ENCODE data around the gene MTHFD2L.

The MTHFD2L gene

DNA sequence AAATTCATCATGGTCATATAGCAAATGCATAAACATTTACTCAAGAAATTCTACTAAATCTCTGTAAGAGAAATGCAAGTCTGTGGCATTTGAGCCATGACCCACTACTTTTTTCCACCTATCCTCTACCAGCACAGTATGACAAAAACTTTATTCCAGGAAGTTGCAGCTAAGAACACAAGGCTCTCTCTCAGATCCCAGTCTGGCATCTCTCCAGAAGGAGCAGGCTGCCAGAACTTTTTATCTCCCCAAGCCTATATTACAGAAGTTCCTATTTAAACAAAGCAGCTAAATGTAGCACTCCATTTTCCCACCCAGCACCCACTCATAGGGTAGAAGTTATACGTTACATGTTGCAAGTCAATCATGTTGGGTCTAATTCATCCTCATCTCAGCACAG lies 101.0 kb downstream of the MTHFD2L start:
- DNase-seq: no peak

DNA sequence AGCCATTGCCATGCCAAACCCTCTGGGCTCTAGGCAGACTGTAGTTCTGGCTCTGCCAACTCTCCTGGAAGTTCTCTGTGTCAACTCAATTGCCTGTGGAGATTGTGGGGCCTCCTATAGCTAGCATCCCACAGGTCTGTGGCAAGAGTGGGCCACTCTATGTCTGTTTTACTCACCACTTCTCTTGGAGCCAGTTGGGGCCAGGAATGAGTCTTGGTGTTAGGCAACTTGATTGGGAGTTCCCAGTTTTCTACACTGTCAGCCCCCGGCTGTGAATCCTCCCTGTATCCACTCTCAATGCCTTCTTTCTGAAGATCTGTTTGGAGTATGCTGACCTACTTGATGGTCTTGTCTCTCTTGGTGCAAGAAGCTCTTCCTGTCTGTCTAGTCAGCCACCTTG lies 102.1 kb downstream of the MTHFD2L start:
- DNase-seq: no peak

DNA sequence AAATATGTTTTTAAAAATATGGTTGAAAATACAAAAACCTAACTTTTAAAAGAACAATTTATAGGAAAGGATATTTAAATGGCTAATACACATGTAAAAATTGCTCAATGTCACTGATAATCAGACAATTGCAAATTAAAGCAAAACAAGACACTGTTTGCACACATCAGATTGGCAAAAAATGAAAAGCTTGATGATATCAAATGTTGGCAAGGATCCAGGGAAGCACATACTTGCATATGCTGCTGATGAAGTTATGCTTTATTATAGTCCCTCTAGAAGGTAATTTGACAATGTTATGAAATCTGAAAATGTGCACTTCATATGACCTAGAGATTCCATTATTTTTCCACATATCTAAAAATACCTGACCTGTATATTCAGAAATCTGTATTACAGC lies 104.6 kb downstream of the MTHFD2L start:
- no peak for DNase-seq

DNA sequence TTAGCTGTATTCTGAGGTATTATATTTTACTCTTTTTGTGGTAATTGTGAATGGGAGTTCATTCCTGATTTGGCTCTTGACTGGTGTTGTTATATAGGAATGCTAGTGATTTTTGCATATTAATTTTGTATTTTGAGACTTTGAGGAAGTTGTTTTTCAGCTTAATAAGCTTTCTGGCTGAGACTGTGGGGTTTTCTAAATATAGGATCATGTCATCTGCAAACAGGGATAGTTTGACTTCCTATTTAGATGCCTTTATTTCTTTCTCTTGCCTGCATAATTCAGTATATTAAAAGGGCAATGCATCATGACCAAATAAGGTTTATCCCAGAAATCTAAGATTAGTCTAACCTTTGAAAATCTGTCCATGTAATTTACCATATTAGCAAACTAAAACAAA lies 105.6 kb downstream of the MTHFD2L start:
- no peak for DNase-seq

DNA sequence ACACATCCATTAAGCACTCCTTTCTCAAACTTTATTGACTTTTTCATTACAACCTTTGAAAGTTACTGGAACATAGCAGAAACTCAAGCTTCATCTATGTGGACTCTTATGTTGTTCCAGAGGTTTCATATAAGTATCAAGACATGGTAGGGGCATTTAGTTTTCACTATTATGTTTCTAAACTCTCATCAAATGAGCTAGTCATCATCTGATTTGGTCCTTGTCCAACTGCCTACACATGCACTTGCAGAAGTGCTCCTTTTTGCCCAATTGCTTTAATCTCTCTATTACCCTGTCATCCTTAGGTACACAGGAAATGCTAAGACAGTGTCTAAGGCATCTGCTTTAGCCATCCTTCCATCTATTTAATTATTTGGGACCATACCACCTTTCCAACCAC lies 108.2 kb downstream of the MTHFD2L start:
- no peak for DNase-seq

DNA sequence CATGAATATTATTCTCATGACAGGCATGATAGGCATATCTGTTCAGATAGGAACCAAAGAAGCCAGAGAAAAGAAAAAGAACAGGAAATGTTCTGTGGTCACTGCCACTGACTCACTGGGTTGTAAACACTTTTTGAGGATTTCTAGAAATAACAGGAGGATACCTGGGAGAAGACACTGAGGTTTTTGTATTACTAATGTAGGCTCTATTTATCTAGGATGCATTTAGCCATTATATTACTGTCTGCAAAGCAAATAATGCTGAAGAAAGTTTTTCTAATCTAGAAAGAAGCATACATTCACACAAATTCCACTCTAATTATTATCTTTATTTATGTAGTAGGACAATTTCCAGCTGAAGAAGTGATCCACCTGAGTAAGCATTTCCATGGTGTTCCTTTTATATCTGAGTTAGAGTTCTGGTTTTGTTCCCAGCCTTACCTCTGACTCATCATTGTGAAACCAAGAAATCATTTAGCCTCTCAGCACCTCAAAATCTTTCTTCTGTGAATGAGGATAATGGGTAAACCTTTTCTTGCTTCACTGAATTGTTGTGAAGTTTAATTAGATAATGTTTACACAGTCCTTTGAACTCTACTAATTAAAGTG lies 110.2 kb downstream of the MTHFD2L start:
- no peak for DNase-seq

DNA sequence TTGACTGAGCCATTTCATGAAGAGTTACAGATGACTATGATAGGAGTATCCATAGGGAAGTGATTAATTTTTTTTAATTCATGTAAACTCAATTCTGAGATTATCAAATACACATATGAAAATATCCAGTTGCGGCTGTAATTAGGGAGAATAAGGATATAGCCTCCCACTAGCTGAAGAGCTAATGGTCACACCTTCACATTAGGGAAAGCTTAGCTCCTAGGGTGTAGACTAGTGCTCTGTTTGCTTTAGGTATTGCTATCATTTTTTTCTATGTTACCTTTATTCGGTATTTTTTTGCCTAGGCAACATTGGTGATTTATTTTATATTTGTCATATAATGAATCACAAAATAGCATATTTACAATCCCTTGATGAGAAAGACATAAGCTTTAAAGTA lies 110.7 kb downstream of the MTHFD2L start:
- no peak for DNase-seq

DNA sequence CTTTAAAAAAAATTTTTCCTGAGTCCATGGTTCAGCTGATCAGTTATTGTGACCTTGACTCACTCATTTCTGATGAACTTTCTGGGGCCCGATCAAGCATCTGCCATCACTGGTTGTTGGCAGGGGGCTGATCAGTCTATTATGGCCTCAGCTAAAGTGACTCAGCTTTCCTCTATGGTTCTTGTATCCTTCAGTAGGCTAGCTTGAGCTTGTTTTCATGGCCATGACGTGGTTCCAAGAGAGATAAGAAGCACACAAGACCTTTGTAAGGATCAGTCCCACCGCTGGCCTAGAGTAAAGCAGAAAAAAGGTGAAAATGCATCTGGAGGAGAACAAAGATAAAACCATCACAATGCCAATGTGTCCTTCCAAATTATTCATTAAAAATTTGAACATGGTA lies 120.6 kb downstream of the MTHFD2L start:
- no peak for DNase-seq

DNA sequence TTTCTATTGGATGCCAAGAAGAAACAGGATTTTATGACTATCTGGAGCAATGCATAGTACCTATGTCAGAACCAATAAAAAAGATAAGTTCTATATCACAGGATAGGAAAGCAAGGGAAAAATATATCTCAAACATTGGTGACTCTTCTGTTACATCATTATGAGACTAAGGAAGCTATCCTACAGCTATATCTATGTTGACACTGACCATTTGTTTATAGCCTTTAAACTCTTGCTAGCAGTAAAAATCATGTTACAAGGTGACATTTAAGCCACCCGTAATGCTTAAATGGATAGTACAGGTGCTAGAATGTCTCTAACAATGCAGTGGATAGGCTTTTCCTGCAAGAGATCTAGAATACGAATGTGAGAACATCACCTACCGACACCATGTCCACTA lies 121.8 kb downstream of the MTHFD2L start:
- no peak for DNase-seq

DNA sequence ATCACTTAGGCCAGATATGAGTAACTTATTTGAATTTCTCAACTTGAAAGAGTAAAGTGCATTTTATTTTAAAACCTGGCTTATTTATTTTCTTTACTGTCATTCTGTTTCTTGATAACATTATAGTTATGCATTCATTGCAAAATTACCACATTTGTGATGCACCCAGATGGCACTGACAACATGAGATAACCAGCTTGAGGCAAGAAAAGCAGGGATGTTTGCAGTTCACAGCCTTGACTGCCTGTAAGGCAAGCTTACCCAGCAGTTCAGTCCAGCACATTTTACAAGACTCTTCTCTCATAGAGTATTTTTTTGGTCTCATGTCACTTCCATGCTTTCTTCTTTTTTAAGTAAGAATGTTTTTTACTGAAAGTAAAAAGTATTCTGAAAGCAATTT lies 125.0 kb downstream of the MTHFD2L start:
- DNase-seq: no peak

DNA sequence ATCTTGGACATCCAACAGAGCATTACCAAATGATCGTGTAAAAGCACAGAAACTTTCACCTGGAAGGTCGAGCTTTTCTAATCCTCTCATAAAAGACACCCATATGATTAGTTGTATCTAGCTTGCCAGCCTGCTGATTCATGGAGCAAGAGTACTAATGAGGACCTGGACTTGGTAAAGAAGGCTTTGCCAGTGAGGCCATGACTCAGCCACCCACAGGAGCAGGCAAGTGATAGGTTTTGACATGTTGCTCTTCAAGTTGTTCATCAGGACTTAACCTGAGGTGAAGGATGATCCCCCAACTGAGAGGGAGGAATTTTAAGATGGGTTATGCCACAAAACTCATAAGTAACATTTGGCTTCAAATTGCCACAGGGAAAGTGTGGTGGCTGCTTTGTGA lies 125.7 kb downstream of the MTHFD2L start:
- DNase-seq: no peak

DNA sequence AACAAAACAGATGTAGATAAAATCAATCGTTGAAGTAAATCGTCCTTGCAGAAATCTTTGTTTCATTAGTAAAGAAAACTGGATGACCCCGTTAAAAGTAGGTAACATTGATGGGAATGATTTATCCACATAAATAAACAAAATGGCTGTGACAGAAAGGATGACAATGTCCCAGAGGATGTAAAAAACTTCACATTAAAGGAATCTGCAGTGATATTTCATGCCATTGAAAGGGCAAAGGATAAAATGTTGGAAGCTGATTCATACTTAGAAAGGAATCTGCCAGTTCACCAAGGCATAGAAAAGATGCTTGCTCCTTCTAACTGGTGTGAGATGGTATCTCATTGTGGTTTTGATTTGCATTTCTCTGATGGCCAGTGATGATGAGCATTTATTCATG lies 126.1 kb downstream of the MTHFD2L start:
- DNase-seq: no peak

DNA sequence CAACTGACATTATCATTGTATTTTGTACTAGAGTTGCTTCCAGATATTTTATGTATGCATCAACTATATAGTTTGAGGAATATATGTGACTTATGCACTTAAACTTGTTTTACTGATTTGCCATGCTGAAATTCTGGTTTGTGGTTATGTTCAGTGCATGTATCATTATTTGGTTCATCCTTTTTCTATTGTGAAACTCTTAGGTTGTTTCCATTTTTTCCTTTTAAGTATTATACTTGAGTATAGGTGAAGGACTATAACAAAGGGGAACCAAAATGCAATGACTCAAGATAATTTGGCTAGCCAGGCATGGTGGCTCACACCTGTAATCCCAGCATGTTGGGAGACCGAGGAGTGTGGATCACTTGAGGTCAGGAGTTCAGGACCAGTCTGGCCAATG lies 129.2 kb downstream of the MTHFD2L start:
- no peak for DNase-seq

DNA sequence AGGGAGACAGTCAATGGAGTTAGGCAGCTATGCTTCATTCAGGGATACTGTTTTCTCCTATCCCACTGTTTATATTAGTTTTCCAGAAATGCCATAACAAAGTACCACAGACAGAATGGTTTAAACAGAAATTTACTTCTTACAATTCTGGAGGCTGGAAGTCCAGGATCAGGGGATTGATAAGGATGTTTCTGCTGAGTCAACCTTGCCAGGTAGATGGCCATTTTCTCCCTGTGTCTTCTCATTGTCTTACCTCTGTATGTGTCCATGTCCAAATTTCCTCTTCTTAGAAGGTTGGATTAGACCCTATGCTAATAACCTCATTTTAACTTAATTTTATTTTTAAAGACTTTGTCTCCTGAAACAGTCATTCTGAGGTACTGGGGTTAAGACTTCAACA lies 129.9 kb downstream of the MTHFD2L start:
- no peak for DNase-seq

DNA sequence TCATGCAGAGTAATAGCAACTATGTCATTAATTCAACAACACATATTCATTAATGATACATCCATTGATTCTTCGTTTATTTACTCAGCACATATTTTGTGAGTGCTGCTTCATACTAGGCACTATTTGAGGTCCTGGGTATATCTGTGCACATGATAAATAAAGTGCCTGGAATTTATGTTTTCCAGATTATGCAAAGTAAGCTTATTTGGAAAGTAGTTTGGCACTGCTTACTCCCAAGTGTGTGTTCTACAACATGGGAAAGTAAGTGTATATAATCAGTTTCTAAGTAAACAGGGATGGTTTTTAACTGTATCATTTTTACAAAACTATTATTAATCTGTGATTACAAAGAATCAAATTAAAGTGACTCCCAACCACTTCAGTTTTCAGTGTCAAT lies 133.6 kb downstream of the MTHFD2L start:
- no peak for DNase-seq

DNA sequence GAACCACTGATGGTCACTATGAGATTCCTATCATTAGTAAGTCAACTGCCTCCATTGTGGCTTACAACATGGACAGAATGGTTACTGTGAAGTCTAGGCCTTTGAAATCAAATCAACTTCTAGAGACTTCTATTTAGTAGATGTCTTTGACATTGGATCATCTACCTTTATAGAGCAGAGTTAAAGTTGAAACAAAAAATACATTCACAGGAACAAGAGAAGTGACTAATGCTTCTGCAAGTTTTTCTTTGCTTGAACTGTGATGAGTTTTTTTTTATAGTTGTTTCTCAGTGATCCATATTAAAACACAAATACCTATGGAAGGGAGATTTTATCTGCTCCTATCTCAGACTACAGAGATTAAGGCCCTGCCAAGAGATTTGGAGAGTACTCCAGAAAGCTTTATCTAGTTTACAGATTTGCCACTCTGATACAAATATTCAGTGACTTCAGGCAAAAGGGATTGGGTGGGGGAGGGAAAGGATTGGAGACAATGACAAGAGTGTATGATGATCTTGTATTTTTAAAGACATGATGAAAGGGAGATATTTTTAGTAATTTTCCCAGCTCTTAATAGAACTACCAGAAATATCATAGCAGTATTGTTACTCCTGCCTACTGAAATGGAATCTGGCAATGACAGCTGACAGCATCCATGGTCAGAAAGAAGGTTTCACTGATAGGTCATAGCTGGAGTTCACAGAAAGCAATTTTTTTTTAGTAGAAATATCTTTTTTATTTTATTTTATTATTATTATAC lies 134.4 kb downstream of the MTHFD2L start:
- DNase-seq: no peak

DNA sequence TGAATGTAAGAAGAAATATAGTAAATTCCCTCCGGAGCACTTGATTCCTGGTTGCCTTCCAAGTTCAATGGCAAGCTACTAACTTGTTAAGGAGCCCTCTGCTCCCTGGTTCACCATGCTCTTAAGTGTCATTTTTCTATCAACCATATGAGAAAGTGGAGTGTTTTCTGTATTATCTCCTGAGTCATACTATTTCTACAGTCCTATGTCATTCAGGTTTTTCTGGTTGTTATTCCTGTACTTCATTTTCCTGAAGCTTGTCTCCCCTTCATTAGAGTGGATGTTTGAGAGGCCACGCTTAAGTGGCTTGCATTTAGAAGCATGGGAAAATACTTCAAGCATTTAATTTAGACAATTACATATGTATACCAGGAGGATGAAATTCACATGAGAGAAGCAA lies 135.6 kb downstream of the MTHFD2L start:
- no peak for DNase-seq

DNA sequence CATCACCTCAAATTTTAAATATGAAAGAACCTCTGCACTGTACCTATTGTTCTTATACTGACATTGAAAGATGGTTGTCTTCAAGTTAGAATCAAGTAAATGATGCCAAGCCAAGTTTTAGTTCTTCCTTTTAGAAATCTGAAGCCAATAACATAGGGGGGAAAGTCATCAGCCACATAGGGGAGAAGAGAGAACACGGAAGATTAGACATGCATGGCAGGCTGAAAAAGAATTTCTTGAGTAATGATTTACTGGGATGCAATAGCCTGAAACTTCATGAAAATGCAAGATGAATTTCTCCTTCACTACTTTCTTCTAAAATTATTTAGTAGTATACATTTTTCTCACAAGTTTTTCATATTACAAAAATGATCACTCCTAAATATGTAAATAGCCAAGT lies 136.8 kb downstream of the MTHFD2L start:
- no peak for DNase-seq

DNA sequence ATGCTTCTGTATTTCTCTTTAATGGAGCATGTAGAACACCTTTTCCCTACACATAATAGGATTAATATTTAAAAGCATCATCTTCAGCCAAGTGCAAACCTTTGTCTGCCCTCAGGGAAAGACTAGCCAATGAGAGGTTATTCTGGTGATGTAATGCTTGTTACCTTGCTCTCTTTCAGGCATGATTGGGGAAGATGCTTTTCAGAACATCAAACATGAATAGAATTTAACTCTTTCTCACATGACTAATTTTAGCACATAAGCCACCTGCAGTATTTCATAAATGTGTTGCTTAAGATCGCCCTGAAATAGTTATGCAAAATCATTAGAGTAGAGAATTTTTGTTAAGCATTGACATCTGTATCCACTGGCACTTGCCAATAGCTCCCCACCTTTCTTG lies 139.6 kb downstream of the MTHFD2L start:
- DNase-seq: no peak

DNA sequence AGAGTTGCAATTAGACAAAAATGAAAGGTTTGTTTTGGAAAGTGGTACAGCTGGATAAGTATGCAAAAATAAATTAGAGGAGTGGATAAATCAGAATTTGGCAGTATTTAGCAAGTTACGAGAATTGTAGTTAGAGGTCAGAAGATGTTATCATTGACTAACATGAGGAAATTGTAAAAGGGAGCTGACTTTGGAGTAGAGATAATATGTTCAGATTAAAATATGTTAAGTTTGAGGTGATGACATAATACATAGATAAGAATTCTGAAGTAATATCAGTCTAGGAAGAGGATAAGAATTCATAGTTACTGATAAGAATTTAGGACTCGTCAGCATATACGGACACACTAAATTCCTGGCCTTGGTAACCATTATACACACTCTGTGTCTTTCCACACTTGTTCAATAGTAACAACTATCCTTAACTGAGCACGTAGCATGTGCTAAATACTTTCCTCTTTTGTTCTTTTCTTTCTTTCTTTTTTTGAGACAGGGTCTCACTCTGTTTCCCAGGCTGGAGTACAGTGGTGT lies 146.2 kb downstream of the MTHFD2L start:
- DNase-seq: no peak

DNA sequence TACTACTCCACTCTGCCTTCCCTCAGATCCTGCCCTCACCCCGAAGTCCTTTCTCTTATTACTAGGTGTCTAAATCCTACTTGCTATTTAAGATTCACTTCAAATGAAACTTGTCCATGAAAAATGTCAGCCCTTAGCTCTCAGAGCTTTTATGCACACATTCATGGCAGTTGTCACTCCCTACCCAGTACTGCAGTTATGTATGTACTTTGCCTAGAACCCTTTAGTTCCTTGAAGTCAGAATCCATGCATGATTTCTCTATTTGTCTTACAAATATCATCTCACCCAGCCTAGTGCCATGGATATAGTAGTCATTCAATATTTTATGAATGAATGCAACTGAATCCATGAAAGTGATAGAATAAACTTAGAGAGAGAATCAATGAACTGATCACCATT lies 147.1 kb downstream of the MTHFD2L start:
- DNase-seq: no peak

DNA sequence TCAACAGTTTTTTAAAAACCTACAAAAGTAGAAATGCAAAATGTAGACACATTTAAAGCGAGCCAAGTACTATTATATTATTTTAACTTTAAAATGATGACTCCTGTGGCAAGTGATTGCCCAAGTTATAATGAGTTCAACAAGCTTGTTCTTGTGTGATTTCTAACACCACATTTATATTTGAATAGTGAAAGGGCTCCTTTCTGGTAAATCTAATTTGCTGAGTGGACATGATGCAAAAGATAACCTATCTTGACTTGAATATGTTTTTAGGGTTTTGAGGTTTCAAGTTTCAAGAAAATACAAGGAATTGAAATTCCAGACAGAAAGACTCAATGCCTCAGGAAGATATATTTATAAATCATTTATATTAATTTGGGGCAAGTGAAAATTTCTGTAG lies 149.3 kb downstream of the MTHFD2L start:
- DNase-seq: no peak

DNA sequence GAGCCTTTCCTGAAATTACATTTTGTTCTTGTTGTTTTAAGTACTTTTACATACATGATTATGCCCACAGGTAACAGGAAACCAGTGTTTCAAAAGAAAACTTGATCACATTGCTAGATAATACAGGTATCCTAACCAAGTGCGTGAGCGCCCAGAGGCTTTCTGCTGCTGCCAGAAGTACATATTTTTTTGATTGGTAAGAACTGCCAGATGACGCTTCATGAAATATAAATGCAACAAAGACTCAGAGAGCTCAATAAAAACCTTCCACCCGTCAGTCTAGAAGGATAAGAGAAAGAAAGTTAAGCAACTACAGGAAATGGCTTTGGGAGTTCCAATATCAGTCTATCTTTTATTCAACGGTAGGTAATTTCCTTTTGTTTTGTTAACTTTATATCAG lies 150.3 kb downstream of the MTHFD2L start, which contains the start of gene EPGN:
EPGN (plus strand) TSS at position 256 of the 400 bp plus-strand sequence; CDS start at position 320, 64 bp downstream.
- no peak for DNase-seq

DNA sequence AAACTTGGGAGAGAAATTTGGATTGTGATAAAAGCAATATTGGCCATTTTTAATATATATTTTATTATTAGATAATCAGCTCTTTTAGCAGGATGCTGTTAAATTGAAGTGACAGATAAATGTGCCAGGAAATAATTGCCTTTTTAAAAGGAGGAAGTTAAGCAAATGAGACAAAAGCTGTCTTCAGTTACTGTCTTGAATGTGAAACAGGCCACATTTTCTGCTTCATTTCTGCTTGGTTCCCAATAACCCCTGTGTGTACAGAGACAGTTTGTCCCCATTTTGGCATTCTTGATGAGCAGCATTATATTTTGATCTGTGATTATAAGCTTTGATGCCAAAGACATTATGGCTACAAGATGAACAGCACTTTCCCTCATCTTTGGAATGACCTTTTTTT lies 151.3 kb downstream of the MTHFD2L start:
- DNase-seq: no peak

Measured in SHP77 treated with DMSO at 0.1 percent for 48 hours (cell line).